Measurements from ENCODE around the gene ASAP3.
A peak's percentile ranks its signal among the peaks of the same experiment; 100 is the strongest.

The ASAP3 gene

GRCh38 chr1:23423415-23424292 lies 60.3 kb downstream of the ASAP3 start:
- no peak for DNase-seq (ENCODE audit: low read depth)

- no peak for DNase-seq (ENCODE audit: low read depth)
Observed at GRCh38 chr1:23422941-23423340, 61.0 kb downstream of the ASAP3 start.

- DNase-seq (ENCODE audit: low read depth) = no peak
Observed at GRCh38 chr1:23422241-23422877, 61.6 kb downstream of the ASAP3 start.

- DNase-seq (ENCODE audit: low read depth) = no peak
Observed at GRCh38 chr1:23421753-23422240, 62.2 kb downstream of the ASAP3 start.

DNA sequence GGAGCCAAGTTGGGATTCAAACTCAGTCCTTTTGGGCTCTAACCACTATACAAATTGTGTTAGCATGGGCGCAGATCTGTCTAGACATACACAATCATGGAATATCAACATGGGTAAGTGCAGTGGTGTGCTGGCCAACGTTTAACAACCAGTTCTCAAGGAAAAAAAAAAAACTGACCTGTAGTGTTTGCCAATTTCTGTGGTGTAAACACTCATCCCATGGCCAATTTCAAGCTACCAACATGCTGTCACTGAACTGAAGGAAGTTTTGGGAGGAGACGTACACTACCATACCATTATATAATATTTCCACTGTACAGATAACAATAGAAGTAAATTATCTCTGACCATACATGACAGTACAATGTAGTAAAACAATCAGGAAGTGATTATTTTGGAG lies 62.6 kb downstream of the ASAP3 start:
- no peak for DNase-seq (ENCODE audit: low read depth)

GRCh38 chr1:23420778-23421177 lies 63.2 kb downstream of the ASAP3 start:
- DNase-seq (ENCODE audit: low read depth) = no peak

DNA sequence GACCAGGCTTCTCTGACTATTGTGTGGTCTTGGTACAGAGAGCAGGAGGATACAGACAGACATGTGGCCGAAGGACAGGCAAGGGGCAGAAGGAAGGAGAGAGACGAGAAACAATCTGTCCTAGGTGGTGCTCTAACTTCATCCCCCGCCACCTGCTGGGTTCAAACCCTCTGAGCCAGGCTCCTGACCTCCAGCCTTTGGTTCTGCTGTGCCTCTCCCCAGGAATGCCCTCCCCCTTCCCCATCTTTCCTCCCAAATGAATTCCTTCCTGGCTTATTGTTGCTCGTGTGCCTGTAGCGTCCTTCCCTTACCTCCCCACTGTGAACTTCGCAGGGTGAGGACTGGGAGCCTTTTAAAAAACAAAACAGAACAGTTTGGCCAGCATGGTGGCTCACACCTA lies 64.8 kb downstream of the ASAP3 start:
- no peak for DNase-seq (ENCODE audit: low read depth)

DNA sequence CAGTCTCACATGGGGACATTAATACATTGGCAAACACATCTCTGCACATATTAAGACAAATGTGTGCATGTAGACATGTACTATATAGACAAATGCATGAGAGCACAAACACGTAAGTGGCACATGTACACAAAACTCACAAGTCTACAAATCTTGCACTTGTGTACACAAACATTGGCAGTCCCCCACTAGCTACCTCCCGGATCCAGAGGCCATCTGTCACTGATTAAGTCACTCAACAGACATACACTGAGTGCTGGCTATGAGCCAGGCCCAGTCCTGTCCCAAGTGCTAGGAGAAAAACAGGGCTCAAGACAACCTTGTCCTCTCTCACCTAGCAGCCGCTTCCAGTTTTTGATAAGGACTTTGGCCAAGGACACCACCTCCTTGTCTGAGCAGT lies 66.4 kb downstream of the ASAP3 start:
- DNase-seq (ENCODE audit: low read depth) = no peak

DNA sequence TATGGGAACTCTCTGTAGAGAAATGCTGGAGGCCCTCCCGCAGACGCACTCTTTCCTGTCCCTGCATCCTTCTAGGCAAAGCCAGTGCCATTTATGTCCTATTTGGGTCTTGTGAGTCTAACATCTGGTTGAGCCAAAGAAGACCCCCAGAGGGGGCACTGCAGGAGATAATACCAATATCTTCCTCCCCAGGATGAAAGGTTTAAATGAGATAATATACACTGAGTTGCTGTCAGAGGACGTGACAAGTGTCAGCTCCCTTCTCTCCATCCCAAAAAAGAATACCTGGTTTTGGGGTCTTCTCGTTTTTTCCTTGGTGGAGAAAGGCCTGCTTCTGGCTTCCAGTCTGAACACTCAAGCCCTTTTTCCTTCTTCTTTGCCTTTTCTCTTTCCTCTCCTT lies 67.0 kb downstream of the ASAP3 start:
- DNase-seq (ENCODE audit: low read depth) = no peak

DNA sequence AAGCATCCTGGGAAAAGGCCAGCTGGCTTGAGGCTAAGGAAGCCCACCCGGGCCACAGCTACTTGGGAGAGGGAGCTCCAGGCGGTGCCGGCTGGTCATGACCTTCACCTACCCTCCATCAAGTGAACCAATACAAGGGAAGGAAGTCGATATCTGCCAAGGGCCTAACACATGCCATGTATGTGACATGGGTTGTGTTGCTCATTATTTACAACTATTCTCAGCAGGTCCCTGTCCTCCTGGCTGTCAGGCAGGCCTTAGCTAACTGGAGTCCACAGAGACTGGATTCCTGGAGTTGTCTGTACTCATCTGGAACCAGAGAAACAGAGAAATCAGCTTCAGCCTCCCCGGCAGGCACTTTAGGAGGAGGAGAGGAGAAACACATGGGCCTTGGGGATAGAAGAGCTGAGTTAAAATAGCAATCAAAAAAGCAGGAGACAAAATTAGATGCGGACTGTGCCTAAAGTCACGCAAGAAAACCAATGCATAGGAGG lies 75.1 kb downstream of the ASAP3 start:
- no peak for DNase-seq (ENCODE audit: low read depth)

DNA sequence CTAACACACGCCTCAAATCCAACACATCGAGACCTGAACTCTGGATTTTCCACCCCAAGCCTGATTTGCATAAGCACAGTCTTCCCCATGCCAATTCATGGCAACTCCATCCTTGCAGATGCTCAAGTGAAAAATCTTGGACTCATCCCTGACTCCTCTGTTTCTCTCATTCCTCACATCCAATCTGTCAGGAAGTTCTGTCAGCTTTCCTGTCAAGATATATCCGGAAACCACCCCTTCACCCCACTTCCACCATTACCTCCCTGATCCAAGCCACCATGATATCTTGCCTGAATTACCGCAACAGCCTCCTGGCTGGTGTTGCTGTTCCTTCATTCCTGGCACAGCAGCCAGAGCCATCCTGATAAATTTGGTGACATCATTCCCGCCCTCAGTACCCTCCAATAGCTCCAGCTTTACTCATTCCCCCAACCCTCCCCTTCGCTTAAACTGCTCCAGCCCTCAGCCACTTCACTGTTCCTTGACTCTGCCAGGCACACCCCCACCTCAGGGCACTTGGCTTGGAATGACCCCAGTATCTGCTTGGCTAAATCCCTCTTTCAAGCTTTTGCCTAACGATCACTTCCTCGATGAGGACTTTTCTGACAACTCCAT lies 76.9 kb downstream of the ASAP3 start:
- no peak for DNase-seq (ENCODE audit: low read depth)

DNA sequence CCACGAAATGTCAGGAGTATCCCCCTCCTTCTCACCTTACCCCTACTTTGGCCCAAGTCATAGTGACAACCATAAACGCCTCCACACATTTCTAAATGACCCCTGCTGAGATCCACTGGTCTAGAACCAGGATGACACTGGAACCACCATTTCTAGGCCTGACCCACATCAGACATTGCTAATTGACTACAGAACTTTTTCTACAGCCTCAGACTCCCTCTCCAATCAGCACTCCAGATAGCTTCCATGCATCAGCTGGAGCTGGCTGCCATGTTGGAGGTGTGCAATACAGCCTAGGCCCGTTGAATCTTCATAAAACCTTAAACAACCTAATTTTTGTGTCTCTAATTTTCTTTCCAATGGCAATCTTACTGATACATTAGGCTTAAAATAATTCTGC lies 78.0 kb downstream of the ASAP3 start:
- no peak for DNase-seq (ENCODE audit: low read depth)

DNA sequence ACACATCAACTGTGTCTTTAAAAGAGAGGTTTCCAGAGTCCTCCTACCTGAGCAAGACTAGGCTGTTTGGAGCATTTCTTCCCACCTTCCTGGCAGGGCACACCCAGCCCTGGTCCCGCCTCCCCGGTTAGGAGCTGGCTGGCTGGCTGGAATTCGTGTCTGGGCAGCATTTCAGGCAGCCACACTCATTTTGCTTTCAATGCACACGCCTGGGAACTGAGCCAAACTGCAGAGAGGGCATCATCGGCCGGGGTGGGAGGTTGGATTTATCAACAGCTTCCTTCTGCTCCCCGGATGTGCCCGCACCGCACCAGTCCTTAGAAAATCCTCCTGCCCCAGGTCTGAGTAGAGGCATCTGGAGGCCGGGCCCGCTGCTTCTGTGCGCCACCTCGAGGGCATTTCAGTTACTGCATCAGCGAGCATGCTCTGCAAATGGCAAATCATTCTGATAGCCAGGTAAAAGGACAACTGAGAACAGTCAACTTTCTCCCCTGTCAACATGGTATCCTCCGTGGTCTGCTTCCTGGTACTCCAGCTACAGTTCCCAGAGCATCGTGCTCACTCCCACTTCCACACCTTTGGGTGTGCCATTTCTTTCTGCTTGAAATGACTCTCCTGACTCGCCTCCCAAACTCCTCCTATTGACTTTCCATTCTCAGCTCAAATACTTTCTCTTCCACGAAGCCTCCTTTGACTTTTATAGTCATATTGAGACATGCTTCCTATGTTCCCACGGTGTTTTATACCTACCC lies 80.1 kb downstream of the ASAP3 start:
- DNase-seq (ENCODE audit: low read depth) = peak; percentile 34

- DNase-seq (ENCODE audit: low read depth) = no peak
Observed at GRCh38 chr1:23403355-23403734, 80.6 kb downstream of the ASAP3 start.

- no peak for DNase-seq (ENCODE audit: low read depth)
Observed at GRCh38 chr1:23403038-23403336, 81.0 kb downstream of the ASAP3 start.

DNA sequence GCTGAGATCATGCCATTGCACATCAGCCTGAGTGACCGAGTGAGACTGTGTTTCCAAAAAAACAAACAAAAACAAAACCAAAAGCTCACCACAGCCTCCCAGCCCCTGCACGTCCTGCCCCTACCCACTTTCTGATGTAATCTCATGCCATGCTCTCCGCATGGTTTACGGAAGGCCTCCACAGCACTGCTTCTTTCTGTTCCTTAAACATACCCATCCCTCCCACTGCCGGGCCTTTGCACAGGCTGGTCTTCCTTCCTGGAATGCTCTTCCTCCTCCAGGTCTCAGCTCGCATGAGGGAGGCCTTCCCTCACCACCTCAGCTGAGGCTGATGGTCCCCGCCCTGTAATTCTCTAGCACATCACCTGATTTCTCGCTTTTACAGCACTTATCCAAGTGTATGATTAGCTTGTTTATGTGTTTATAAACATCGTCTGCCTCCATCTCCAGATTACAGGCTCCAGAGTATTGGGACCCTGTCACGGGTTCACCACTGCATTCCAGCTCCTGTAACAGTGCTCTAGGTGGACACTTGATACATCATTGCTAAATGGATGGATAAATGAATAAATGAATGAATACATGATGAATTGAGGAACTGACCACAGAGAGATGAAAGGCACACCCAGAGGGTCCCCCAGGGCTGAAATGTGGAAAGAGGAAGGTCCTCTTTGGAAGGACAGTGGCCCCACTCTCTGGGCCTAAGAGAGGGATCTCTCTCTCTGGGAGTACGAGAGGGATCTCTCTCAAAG lies 81.5 kb downstream of the ASAP3 start:
- no peak for DNase-seq (ENCODE audit: low read depth)

DNA sequence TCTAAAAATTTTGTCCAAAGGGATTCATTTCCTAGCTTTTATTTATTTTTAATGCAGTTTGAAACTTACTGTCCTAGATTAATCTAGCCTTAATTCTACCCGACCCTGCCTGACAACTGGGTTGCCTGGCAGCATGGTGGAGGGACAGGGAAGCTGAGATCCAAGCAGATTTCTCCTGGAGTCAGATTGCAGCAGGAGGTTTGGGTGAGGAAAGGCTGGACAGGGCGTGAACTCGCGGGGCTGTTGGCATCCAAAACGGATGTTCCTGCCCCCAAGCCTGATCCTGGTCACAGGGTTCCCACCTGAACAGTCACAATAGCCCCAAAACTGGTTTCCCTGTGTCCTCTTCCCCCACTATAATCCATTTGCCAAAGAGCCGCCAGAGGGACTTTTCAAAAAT lies 82.7 kb downstream of the ASAP3 start:
- DNase-seq (ENCODE audit: low read depth) = no peak

- DNase-seq (ENCODE audit: low read depth) = no peak
Observed at GRCh38 chr1:23400324-23401114, 83.5 kb downstream of the ASAP3 start.

DNA sequence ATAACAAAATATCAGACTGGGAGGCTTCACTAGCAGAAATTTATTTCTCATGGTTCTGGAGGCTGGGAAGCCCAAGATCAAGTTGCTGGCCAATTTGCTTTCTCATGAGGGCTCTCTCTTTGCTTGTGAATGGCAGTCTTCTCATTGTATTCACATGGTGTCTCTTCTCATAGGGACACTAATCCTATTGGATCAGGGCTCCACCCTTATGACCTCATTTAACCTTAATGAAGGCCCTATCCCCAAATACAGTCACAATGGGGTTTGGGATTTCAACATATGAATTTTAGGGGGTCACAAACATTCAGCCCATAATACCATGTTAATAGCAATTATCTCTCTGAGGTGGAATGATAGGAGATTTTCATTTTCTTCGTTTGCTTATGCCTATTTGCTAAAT lies 84.8 kb downstream of the ASAP3 start:
- DNase-seq (ENCODE audit: low read depth) = no peak

- no peak for DNase-seq (ENCODE audit: low read depth)
Observed at GRCh38 chr1:23397908-23398307, 86.1 kb downstream of the ASAP3 start.

DNA sequence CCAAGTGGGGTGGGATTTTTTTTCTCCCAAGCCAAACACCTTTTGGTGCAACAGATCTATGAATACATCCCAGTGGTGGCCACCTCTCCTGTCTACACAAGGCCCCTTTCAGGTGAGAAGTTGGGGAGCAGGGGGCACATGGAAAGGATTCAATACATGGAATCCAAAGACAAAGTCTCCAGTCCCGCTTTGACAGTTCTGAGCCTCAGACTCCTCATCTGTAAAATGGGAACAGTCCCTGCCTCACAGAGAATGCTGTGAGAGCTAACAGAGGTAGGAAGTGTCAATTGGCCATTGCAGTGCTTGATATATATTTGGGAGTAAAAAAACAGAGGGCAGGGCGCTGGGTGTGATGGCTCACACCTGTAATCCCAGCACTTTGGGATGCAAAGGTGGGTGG lies 87.6 kb downstream of the ASAP3 start:
- no peak for DNase-seq (ENCODE audit: low read depth)
